ENCODE measurements around the gene DHRSX.

- TF ChIP-seq NFE2L1 (CRISPR knock-in tag; IDR thresholded peaks at IDR 0.05; ENCODE audit: borderline replicate concordance) (no peak), NR2C2 (CRISPR knock-in tag; IDR thresholded peaks at IDR 0.05; ENCODE audit: borderline replicate concordance) (no peak), AHDC1 (CRISPR knock-in tag; IDR thresholded peaks at IDR 0.05; ENCODE audit: borderline replicate concordance) (no peak), ZSCAN5A (CRISPR knock-in tag; IDR thresholded peaks at IDR 0.05; ENCODE audit: borderline replicate concordance) (no peak), CREB1 (IDR thresholded peaks at IDR 0.05) (no peak), CREB1 (CRISPR knock-in tag; IDR thresholded peaks at IDR 0.05) (no peak), XRCC5 (optimal IDR thresholded peaks at IDR 0.05; ENCODE audit: low read length) (no peak), HNRNPL (IDR thresholded peaks at IDR 0.05; ENCODE audit: low read depth, low read length) (no peak), RORA (CRISPR knock-in tag; IDR thresholded peaks at IDR 0.05) (no peak)
Measured at GRCh38 chrX:2387614-2388239, 113.0 kb downstream of the DHRSX start.

All from HepG2 (cell line).